ENCODE results near the gene STARD13.

The STARD13 gene

DNA sequence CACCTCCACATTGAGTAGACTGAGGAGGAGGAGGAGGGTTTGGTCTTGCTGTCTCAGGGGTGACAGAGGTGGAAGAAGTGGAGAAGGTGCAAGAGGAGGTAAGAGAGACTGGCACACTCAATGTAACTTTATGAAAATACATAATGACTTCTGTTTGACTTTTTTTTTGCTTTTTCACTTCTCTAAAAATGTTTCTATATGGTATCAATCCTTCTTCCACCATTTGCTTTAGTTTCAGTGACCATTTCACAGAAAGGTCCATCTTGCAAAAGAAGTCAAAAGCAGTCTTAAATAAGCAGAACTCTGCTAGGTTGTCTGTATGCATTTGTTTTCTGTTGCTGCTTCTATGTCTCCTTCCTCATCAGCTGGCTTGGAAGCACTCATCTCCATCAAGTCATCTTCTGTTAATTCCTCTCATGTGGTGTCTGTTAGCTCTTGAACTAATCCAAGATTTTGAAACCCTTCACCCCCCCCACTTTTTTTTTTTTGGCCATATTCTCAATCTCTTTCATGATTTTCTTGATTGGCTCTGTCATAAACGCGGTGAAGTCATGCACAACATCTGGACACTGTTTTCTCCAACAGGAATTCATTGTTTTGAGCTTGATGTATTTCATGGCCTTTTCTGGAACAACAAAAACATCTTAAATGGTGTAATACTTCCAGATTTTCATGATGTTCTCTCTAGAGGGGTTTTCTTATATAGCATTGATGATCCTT lies 188.5 kb downstream of the STARD13 start:
- no peak overlapping the region for H3K9ac ChIP-seq (ENCODE audit: low read depth, low read length)
- H3K9me3 ChIP-seq (ENCODE audit: control insufficient read depth, insufficient read depth, low read length), result no peaks in the 10 kb centered on the region; the same call in 1 of the 2 replicates
- peaks cover 5% of the 10 kb centered on the region; the same call in 1 of the 2 replicates for H3K4me1 ChIP-seq (ENCODE audit: insufficient read depth, low read length)
- H3K36me3 ChIP-seq (ENCODE audit: insufficient read depth, low read length), result no peaks in the 10 kb centered on the region

DNA sequence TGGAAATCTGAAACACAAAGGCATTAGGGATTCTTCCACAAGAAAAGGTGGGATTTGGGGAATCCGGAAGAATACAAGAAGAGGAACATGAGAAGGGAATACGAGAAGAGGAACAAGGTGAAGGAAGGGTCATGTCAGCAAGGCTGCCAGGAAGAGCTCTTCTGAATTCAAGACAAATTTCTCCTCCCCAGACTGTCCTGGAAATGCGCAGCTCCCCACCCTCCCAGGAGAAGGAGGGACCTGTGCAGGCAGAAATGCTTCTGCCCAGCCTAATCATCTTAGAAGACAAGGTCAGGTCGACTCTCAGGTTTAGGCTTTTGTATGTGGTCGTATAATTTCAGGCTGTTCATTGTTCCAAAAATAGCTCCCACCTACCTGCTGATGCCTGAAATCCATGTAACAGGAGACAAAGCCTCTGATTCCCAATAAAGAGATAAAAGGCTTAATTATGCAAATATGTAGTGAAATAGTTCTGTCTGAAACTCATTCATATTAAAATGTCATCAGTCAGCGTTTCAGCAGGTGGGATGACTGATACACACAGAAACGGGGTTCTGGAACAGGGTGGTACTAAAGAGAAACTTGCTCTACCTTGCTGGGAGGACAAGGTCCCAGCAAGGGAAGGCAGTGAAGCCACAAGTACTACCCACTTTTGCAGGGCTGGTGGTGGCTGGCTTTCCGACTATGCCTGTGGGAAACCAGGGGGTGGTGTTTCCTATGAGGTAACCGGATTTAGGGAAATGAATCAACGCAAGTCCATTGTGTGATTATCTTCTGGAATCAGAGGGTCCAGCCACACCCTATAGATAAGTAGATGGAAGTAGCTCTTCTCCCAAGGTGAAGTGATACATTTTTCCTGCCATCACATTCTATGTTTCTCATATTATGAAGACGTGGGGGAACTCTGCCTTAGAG lies 193.2 kb downstream of the STARD13 start:
- Histone ChIP-seq H3K36me3 (ENCODE audit: insufficient read depth, low read length) (no peaks in the 10 kb centered on the region), H3K9ac (ENCODE audit: low read depth, low read length) (no peak overlapping the region), H3K9me3 (ENCODE audit: control insufficient read depth, insufficient read depth, low read length) (no peaks in the 10 kb centered on the region), H3K4me1 (ENCODE audit: insufficient read depth, low read length) (peaks cover 9% of the 10 kb centered on the region; the same call in 1 of the 2 replicates)

DNA sequence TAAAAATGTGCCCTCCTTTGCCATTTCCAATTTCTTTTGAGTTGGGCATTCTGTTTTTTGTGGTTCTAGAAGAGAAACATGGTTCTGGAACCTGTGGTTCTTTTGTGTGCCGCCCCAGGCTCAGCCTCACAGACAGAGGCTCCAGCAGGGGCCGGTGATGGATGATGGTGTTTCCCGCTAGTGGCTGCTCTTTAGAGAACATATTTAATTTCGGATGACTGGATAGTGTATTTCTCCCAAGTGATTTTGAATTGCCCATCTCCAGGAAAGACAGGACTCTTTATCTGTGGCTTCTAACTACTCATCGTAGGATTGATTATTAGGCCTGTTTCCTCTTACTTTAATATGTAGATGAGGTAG lies 194.2 kb downstream of the STARD13 start:
- Histone ChIP-seq H3K4me1 (ENCODE audit: insufficient read depth, low read length) (peaks cover 9% of the 10 kb centered on the region; the same call in 1 of the 2 replicates), H3K9ac (ENCODE audit: low read depth, low read length) (no peak overlapping the region), H3K9me3 (ENCODE audit: control insufficient read depth, insufficient read depth, low read length) (no peaks in the 10 kb centered on the region), H3K36me3 (ENCODE audit: insufficient read depth, low read length) (no peaks in the 10 kb centered on the region)

DNA sequence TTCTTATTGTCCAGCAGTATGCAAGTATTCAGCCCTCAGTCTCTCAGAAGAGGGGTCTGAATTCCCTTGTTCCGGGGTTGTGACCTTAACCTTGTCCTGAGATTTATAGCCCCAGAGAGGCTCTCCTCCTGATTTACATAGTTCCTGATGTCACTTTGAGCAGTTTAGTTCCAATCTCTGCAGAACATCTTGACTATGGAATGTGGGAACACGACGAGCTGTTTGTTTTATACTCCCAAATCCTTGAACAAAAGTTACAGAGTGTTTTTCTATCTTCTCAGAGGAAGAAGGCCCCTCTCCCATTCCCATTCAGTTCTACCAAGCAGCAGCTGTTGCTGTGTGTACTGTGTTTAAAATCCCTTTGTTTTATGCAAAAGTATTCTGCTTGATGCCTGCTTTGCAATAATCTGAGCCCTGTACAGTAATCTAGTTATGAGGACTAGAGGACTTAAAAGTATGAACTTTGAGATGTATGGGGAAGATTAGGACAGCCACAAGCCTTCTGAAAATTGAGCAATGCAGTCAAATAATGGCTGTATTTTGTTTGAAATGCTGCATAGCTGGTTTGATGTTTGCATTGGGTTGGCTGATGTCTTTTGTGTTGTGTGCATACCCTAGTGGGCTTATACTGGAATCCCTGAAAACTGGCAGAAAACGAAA lies 194.7 kb downstream of the STARD13 start:
- no peaks in the 10 kb centered on the region for H3K36me3 ChIP-seq (ENCODE audit: insufficient read depth, low read length)
- H3K4me1 ChIP-seq (ENCODE audit: insufficient read depth, low read length), result peaks cover 9% of the 10 kb centered on the region; the same call in 1 of the 2 replicates
- no peak overlapping the region for H3K9ac ChIP-seq (ENCODE audit: low read depth, low read length)
- H3K9me3 ChIP-seq (ENCODE audit: control insufficient read depth, insufficient read depth, low read length), result no peaks in the 10 kb centered on the region

DNA sequence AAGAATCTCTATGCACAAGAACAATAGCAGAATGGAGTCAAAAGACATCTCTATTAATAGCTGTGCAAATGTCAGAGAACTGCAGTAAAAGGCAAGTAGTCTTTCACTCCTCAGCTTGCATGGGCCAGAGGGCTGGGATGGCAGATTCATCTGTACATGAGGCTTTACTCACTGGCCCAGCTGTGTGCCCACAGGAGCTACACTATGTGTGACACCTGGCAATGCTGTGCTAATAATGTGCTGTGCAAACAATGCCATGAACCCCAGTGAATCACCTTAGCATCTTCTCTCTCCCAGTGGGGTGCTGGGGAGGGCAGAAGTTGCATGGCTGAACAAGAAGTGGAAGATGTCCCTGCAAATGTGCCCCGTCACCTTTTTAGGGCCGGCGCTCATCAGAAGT lies 196.2 kb downstream of the STARD13 start:
- Histone ChIP-seq H3K9ac (ENCODE audit: low read depth, low read length) (no peak overlapping the region), H3K9me3 (ENCODE audit: control insufficient read depth, insufficient read depth, low read length) (no peaks in the 10 kb centered on the region), H3K4me1 (ENCODE audit: insufficient read depth, low read length) (peaks cover 9% of the 10 kb centered on the region; the same call in 1 of the 2 replicates), H3K36me3 (ENCODE audit: insufficient read depth, low read length) (no peaks in the 10 kb centered on the region)

DNA sequence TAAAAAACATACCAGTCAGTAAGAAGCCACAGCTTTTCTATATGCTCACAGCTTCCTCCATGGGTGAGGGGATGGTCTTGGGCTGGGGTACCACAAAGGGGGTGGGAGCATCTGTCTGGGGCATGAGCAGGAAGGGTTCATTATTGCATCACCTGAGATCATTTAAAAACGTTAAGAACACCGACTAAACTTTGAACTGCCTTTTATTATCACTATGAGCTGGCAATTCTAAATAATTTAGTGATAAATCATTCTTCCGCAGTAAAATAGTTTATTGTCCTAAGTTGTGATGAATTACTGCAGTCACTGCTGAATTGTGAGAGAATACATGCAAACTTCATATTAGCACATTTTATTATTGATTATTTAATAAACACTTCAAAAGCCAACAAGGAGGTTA lies 197.8 kb downstream of the STARD13 start:
- Histone ChIP-seq H3K4me1 (ENCODE audit: insufficient read depth, low read length) (peaks cover 9% of the 10 kb centered on the region; the same call in 1 of the 2 replicates), H3K9ac (ENCODE audit: low read depth, low read length) (no peak overlapping the region), H3K9me3 (ENCODE audit: control insufficient read depth, insufficient read depth, low read length) (no peaks in the 10 kb centered on the region), H3K36me3 (ENCODE audit: insufficient read depth, low read length) (no peaks in the 10 kb centered on the region)

DNA sequence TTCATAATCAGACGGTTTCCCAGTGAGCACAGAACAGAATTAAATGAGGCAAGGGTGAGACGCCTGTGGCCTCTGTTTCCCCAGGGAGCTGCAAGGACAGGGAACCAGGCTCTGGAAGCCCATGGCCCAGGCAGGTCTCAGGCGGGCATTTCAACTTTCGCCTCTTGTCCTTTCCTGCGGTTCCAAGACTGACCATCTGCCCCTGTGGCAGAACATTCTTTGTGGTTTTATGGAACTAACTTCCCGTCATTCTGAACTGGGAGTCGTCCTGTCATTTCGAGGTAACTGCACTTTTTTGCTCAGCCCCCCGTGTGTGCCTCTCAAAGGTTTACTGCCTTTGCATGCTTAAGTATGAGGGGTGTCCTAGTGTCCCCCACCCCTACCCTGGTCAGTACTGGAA lies 198.5 kb downstream of the STARD13 start:
- no peaks in the 10 kb centered on the region for H3K36me3 ChIP-seq (ENCODE audit: insufficient read depth, low read length)
- H3K9ac ChIP-seq (ENCODE audit: low read depth, low read length), result no peak overlapping the region
- H3K9me3 ChIP-seq (ENCODE audit: control insufficient read depth, insufficient read depth, low read length), result no peaks in the 10 kb centered on the region
- H3K4me1 ChIP-seq (ENCODE audit: insufficient read depth, low read length), result peaks cover 4% of the 10 kb centered on the region; the same call in 1 of the 2 replicates

DNA sequence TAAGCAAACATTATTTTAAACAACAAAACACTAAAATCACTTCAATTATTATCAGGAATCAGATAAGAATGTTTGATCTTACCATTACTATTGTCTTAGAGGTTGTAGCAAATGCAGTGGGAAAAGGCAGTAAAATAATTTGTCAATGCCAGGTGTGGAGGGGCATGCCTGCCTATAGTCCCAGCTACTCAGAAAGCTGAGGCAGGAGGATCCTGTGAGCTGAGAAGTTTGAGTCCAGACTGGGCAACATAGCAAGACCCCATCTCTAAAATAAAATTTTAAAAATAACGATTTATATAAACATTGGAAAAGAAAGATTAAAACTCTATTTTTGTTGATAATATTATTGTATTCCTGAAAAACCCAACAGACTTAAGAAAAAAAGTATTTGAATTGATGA lies 202.5 kb downstream of the STARD13 start:
- H3K9me3 ChIP-seq (ENCODE audit: control insufficient read depth, insufficient read depth, low read length), result no peaks in the 10 kb centered on the region
- no peaks in the 10 kb centered on the region for H3K36me3 ChIP-seq (ENCODE audit: insufficient read depth, low read length)
- H3K4me1 ChIP-seq (ENCODE audit: insufficient read depth, low read length), result no peaks in the 10 kb centered on the region
- H3K9ac ChIP-seq (ENCODE audit: low read depth, low read length), result no peak overlapping the region

DNA sequence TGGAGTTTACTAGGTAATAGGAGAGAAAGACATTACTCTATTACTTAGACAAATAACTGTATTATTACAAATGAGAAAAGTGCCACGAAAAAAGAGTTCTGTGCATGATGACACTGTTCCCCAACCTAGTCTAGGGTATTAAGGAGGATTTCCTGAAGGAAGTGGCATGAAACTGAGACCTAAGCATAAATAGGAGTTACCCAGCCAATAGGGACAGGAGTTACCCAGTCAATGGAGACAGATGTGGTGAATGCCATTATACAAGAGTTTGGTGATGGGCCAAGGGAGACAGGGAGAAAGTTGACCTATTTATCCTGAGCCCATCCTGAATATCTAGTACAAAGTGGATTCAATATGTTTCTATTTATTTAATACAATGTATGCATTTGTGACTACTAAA lies 203.9 kb downstream of the STARD13 start:
- no peak overlapping the region for H3K9ac ChIP-seq (ENCODE audit: low read depth, low read length)

DNA sequence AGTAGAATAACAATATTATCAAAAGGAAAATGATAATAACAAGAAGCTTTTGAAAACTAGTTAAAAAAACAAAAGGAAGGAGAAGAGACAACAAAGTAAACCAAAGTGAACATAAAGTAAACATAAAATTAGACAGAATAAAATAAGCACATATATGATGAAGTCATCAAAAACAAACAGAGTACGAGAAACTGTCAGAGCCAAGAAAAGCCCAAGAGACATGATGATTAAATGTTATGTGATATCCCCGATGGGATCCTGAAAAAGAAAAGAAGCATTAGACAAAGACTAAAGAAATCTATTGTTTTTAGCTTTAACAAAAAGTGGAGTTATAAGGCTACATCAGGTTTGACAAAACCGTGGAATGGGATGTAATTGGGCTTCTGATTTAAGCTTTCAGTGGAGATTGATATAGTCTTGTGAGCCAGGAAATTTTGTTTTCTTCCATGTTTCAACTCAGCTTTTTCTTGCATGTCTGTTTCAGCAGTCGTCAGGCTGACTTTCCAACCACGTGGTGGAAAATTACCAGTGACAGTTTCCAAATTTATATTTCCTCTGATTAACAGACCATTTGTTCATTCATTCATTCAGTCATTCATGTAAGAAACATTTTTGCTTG lies 204.5 kb downstream of the STARD13 start:
- Histone ChIP-seq H3K4me1 (ENCODE audit: insufficient read depth, low read length) (no peaks in the 10 kb centered on the region), H3K36me3 (ENCODE audit: insufficient read depth, low read length) (no peaks in the 10 kb centered on the region), H3K9ac (ENCODE audit: low read depth, low read length) (no peak overlapping the region), H3K9me3 (ENCODE audit: control insufficient read depth, insufficient read depth, low read length) (no peaks in the 10 kb centered on the region)

More for the DNA sequence above, 203.9 kb downstream of the STARD13 start:
- Histone ChIP-seq H3K4me1 (ENCODE audit: insufficient read depth, low read length) (no peaks in the 10 kb centered on the region), H3K36me3 (ENCODE audit: insufficient read depth, low read length) (no peaks in the 10 kb centered on the region), H3K9me3 (ENCODE audit: control insufficient read depth, insufficient read depth, low read length) (no peaks in the 10 kb centered on the region)

DNA sequence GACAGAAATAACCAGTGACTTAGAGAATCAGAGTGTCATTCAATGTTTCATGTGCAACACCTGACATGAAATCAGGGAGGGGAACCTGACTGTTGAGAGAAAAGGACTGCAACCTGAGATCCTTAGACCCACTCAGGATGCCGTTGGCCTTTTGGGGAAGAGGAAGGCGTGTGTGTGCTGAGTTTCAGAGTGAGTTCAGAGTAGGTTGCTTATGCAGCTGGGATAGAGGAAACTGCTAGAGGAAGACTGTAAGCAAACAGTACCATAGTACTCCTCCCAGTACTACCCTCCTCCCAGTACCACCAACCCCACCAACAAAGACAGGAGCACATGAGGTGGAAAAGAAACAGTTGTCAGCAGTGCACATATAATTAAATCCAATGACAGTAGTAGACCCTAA lies 205.6 kb downstream of the STARD13 start:
- Histone ChIP-seq H3K4me1 (ENCODE audit: insufficient read depth, low read length) (no peaks in the 10 kb centered on the region), H3K9me3 (ENCODE audit: control insufficient read depth, insufficient read depth, low read length) (no peaks in the 10 kb centered on the region), H3K9ac (ENCODE audit: low read depth, low read length) (no peak overlapping the region), H3K36me3 (ENCODE audit: insufficient read depth, low read length) (no peaks in the 10 kb centered on the region)

DNA sequence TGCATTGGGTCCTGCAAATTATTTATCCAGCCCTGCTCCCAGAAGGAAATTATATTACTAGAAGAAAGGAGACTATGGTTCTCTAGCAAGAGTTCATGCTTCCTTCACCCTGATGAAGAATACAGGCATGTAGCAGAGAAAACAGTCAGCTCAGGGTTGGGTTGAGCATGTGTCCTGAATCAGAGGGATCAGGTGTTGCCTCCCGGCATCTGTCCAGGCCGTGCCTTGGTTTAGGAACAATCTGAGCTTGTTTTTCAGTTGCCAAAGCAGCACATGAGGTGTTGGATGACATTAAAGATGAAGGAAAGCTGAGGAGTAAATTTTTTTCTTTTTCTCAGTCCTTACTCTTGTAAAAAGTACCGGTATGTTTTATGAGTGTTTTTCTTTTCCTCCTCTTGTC lies 207.3 kb downstream of the STARD13 start:
- Histone ChIP-seq H3K4me1 (ENCODE audit: insufficient read depth, low read length) (no peaks in the 10 kb centered on the region), H3K36me3 (ENCODE audit: insufficient read depth, low read length) (no peaks in the 10 kb centered on the region), H3K9ac (ENCODE audit: low read depth, low read length) (no peak overlapping the region), H3K9me3 (ENCODE audit: control insufficient read depth, insufficient read depth, low read length) (no peaks in the 10 kb centered on the region)

DNA sequence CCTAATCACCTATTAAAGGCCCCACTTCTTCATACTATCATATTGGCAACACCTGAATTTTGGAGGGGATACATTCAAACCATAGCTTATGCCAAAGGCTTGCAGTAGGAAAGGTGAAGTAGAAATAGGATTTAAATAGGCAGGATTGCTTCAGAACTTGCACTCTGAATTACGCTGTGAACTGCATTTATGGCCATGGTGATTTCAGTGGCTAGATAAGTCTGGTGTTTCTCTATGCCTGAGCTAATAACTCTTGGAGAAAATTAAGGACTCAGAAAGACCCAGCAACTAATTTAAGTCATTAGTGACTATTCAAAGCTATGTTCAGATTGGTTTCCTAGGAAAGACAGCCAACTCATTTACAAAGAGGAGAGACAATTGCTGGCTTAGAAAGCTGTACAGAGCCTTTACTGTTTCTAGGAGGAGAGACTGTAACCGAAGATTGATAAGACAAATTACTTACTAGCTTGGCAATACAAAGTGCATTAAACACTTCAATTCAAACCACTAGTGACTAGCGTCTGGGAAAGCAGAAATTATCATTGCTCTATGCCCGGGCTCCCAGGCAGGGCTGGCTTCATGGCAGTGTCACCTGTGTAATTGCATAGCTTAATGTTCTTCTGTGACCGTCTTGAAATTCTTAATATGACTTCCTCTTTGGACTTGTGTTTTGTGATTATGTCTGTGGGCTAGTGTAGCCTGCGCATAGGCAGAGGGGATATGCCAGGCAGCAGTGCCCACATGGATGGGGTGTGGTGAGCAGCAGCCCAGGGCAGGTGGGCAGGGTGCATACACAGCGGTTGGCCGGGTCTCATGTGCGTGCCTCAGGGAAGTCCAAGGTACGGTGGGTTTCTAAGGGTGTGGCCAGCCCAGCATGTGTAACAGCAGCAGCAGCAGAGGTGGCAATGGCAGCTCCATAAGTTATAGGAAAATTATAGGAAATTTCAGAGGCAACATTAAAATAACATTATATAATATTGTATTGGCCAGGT lies 209.3 kb downstream of the STARD13 start:
- H3K9ac ChIP-seq (ENCODE audit: low read depth, low read length), result no peak overlapping the region
- H3K36me3 ChIP-seq (ENCODE audit: insufficient read depth, low read length), result no peaks in the 10 kb centered on the region
- H3K4me1 ChIP-seq (ENCODE audit: insufficient read depth, low read length), result peaks cover 8% of the 10 kb centered on the region; the same call in 1 of the 2 replicates
- H3K9me3 ChIP-seq (ENCODE audit: control insufficient read depth, insufficient read depth, low read length), result no peaks in the 10 kb centered on the region

All from ES-I3 (cell line).